ENCODE data around the gene BUB1B. TPM values are rescaled to one million over a fixed set of nuclear protein-coding genes. Genes with fewer than 3 reads are reported as not detected.
A peak's percentile ranks its signal among the peaks of the same experiment; 100 is the strongest.

The BUB1B gene
- total and polyA plus RNA-seq, 9 of the 15 experiments (the other 6 are each of a cell fraction or from before 2014, with no cell fraction given), result 28.7 to 113 (median 82.2) TPM

DNA sequence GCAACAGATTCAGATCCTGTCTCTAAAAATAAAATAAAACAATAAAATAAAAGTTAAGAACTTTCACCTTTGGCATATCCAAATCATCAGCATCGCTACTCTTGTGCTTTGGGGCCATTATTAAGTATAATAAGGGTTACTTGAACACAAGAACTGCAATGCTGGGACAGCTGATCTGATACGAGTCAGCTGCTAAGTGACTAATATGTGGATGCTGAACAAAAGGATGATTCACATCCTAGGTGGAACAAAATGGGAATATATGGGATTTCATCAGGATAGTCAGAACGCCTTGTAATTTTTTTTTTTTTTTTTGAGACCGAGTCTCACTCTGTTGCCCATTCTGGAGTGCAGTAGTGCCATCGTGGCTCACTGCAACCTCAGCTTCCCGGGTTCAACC, 29.7 kb downstream of the BUB1B start:
- H3K9me1 ChIP-seq (ENCODE audit: control insufficient read depth, insufficient read depth, low read length), result no peaks in the 10 kb centered on the region
- WGBS (ENCODE audit: insufficient coverage, low coverage, missing lambda C conversion rate), result 93% methylated on average over 4 of the region's 6 CpGs
- H2AFZ ChIP-seq (ENCODE audit: low read depth, low read length), result no peak overlapping the region
- no peaks in the 10 kb centered on the region for H3K9me3 ChIP-seq (replicated peaks; ENCODE audit: control insufficient read depth, insufficient read depth, low read depth, low read length)
- ChIA-PET CTCF (ENCODE audit: low intra/inter-chr PET ratio) (no interaction called here), POLR2A (no interaction called here)
- no peak overlapping the region for H3K9ac ChIP-seq (ENCODE audit: insufficient read depth in 1 of 2, low read depth in 2 of 2, low read length in 2 of 2)
- H3K27me3 ChIP-seq (ENCODE audit: control insufficient read depth in 2 of 2, insufficient read depth in 2 of 2, low read length in 2 of 2), result no peaks in the 10 kb centered on the region
- H3K4me3 ChIP-seq, result no peak overlapping the region
- no peak overlapping the region for H3K27ac ChIP-seq (ENCODE audit: extremely low read depth, low read depth, low read length)
- no peak overlapping the region for H3K4me2 ChIP-seq (ENCODE audit: insufficient read depth, low read length)
- no peak for ATAC-seq
- no peak for DNase-seq (ENCODE audit: extremely low read depth in 1 of 4, low spot score in 3 of 4)
- H3K4me1 ChIP-seq (replicated peaks in 1 of 2; ENCODE audit: control insufficient read depth in 2 of 2, insufficient read depth in 2 of 2, low read length in 2 of 2), result no peaks in the 10 kb centered on the region
- in situ Hi-C loops (cut with MboI), result no loop called here
- intact Hi-C loops (cut with micrococcal nuclease), result no loop called here
- TF ChIP-seq FOSL1 (tag; conservative IDR thresholded peaks at IDR 0.05) (peak; percentile 40; the same call in 1 of the 2 replicates), ZFP36 (IDR thresholded peaks at IDR 0.05; ENCODE audit: low read depth, low read length, partially characterized antibody) (no peak), ZNF239 (CRISPR knock-in tag; IDR thresholded peaks at IDR 0.05) (no peak), MTA3 (IDR thresholded peaks at IDR 0.05; ENCODE audit: borderline replicate concordance) (no peak), RFX1 (IDR thresholded peaks at IDR 0.05) (no peak)
- TF ChIP-seq, protein P1, sequence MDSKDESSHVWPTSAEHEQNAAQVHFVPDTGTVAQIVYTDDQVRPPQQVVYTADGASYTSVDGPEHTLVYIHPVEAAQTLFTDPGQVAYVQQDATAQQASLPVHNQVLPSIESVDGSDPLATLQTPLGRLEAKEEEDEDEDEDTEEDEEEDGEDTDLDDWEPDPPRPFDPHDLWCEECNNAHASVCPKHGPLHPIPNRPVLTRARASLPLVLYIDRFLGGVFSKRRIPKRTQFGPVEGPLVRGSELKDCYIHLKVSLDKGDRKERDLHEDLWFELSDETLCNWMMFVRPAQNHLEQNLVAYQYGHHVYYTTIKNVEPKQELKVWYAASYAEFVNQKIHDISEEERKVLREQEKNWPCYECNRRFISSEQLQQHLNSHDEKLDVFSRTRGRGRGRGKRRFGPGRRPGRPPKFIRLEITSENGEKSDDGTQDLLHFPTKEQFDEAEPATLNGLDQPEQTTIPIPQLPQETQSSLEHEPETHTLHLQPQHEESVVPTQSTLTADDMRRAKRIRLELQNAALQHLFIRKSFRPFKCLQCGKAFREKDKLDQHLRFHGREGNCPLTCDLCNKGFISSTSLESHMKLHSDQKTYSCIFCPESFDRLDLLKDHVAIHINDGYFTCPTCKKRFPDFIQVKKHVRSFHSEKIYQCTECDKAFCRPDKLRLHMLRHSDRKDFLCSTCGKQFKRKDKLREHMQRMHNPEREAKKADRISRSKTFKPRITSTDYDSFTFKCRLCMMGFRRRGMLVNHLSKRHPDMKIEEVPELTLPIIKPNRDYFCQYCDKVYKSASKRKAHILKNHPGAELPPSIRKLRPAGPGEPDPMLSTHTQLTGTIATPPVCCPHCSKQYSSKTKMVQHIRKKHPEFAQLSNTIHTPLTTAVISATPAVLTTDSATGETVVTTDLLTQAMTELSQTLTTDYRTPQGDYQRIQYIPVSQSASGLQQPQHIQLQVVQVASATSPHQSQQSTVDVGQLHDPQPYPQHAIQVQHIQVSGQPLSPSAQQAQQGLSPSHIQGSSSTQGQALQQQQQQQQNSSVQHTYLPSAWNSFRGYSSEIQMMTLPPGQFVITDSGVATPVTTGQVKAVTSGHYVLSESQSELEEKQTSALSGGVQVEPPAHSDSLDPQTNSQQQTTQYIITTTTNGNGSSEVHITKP (IDR thresholded peaks at IDR 0.05; ENCODE audit: partially characterized antibody), result no peak
- TF ChIP-seq, protein P2, sequence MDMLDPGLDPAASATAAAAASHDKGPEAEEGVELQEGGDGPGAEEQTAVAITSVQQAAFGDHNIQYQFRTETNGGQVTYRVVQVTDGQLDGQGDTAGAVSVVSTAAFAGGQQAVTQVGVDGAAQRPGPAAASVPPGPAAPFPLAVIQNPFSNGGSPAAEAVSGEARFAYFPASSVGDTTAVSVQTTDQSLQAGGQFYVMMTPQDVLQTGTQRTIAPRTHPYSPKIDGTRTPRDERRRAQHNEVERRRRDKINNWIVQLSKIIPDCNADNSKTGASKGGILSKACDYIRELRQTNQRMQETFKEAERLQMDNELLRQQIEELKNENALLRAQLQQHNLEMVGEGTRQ (CRISPR knock-in tag; IDR thresholded peaks at IDR 0.05), result no peak
- H3K79me2 ChIP-seq (ENCODE audit: control insufficient read depth, insufficient read depth, low read length), result peaks cover 13% of the 10 kb centered on the region; the same call in 2 of the 3 replicates
- BruUV-seq (replicated peaks), result no TSS peak
- FAIRE-seq, result no peak
- peaks cover 80% of the 10 kb centered on the region for H3K36me3 ChIP-seq (ENCODE audit: control insufficient read depth, insufficient read depth, low read length)
- H4K20me1 ChIP-seq (replicated peaks; ENCODE audit: control insufficient read depth, insufficient read depth, low read length), result no peaks in the 10 kb centered on the region; the same call in 1 of the 2 replicates

Measured in K562 (cell line).